Measurements from ENCODE around the gene MCM9.

MCM9 gene

DNA sequence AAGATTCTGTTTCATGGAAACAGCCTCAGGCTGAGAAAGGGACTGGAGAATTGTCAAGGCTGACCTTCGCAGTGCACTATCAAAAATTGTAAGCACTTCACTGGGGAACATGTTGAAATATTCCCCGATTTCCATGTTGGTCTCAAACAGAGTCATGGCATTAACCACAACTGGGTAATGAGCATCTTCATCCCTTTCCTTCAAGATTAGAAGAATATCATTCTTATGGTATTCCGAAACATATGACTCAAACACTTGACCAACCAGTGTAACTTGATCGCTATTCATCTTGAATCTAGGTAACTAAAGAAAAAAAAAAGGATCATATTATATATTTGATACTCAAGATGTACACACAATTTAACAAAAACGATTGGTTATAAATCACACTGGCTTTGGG, 3.5 kb downstream of the MCM9 start:
- TF ChIP-seq REST (IDR thresholded peaks at IDR 0.05; ENCODE audit: insufficient read depth in 1 of 2, low read depth in 2 of 2, low read length in 2 of 2) = no peak
- TF ChIP-seq POLR2AphosphoS5 (IDR thresholded peaks at IDR 0.05; ENCODE audit: low read depth, low read length) = no peak
- TF ChIP-seq SIN3A (IDR thresholded peaks at IDR 0.05; ENCODE audit: borderline replicate concordance, insufficient read depth, low read length) = no peak
- no peak for TF ChIP-seq FOXP2 (optimal IDR thresholded peaks at IDR 0.05; ENCODE audit: borderline replicate concordance, extremely low read depth, extremely low read length, insufficient read depth)
- TF ChIP-seq TAF1 (IDR thresholded peaks at IDR 0.05; ENCODE audit: borderline replicate concordance, insufficient read depth, low read length) = no peak

GRCh38 chr6:118930680-118931079, 4.3 kb downstream of the MCM9 start:
- no peak for TF ChIP-seq TAF1 (IDR thresholded peaks at IDR 0.05; ENCODE audit: borderline replicate concordance, insufficient read depth, low read length)
- TF ChIP-seq POLR2AphosphoS5 (IDR thresholded peaks at IDR 0.05; ENCODE audit: low read depth, low read length) = no peak
- no peak for TF ChIP-seq SIN3A (IDR thresholded peaks at IDR 0.05; ENCODE audit: borderline replicate concordance, insufficient read depth, low read length)
- no peak for TF ChIP-seq REST (IDR thresholded peaks at IDR 0.05; ENCODE audit: insufficient read depth in 1 of 2, low read depth in 2 of 2, low read length in 2 of 2)
- TF ChIP-seq FOXP2 (optimal IDR thresholded peaks at IDR 0.05; ENCODE audit: borderline replicate concordance, extremely low read depth, extremely low read length, insufficient read depth) = no peak

GRCh38 chr6:118923035-118923434, 11.9 kb downstream of the MCM9 start:
- TF ChIP-seq TAF1 (IDR thresholded peaks at IDR 0.05; ENCODE audit: borderline replicate concordance, insufficient read depth, low read length) (no peak), FOXP2 (optimal IDR thresholded peaks at IDR 0.05; ENCODE audit: borderline replicate concordance, extremely low read depth, extremely low read length, insufficient read depth) (no peak), SIN3A (IDR thresholded peaks at IDR 0.05; ENCODE audit: borderline replicate concordance, insufficient read depth, low read length) (no peak), REST (IDR thresholded peaks at IDR 0.05; ENCODE audit: insufficient read depth in 1 of 2, low read depth in 2 of 2, low read length in 2 of 2) (no peak), POLR2AphosphoS5 (IDR thresholded peaks at IDR 0.05; ENCODE audit: low read depth, low read length) (no peak)

GRCh38 chr6:118921084-118921483, 13.9 kb downstream of the MCM9 start:
- TF ChIP-seq TAF1 (IDR thresholded peaks at IDR 0.05; ENCODE audit: borderline replicate concordance, insufficient read depth, low read length) = no peak

GRCh38 chr6:118918329-118918725, 16.6 kb downstream of the MCM9 start:
- TF ChIP-seq SIN3A (IDR thresholded peaks at IDR 0.05; ENCODE audit: borderline replicate concordance, insufficient read depth, low read length) = no peak

- no peak for TF ChIP-seq FOXP2 (optimal IDR thresholded peaks at IDR 0.05; ENCODE audit: borderline replicate concordance, extremely low read depth, extremely low read length, insufficient read depth)
- TF ChIP-seq REST (IDR thresholded peaks at IDR 0.05; ENCODE audit: insufficient read depth in 1 of 2, low read depth in 2 of 2, low read length in 2 of 2) = no peak
- no peak for TF ChIP-seq POLR2AphosphoS5 (IDR thresholded peaks at IDR 0.05; ENCODE audit: low read depth, low read length)
Measured at GRCh38 chr6:118917546-118918328, 17.2 kb downstream of the MCM9 start.
